ENCODE results near the gene SCYGR8.

The SCYGR8 gene

GRCh38 chr2:227766373-227766883 lies 20.7 kb downstream of the SCYGR8 start:
- no peaks in the 10 kb centered on the region for H3K9me3 ChIP-seq (ENCODE audit: severe bottlenecking)
- peaks cover 3% of the 10 kb centered on the region for H3K27me3 ChIP-seq (ENCODE audit: insufficient read depth, low read depth, severe bottlenecking)
- no peak overlapping the region for H3K27ac ChIP-seq
- DNase-seq = peak; percentile 76
- TF ChIP-seq CTCF (IDR thresholded peaks at IDR 0.05; ENCODE audit: low read depth, low read length) = peak; percentile 77
- H3K36me3 ChIP-seq = no peaks in the 10 kb centered on the region
- no peak overlapping the region for H3K4me3 ChIP-seq (ENCODE audit: low read depth, low read length)

GRCh38 chr2:227767830-227768229 lies 22.1 kb downstream of the SCYGR8 start:
- no peaks in the 10 kb centered on the region for H3K9me3 ChIP-seq (ENCODE audit: severe bottlenecking)
- no peak for TF ChIP-seq CTCF (IDR thresholded peaks at IDR 0.05; ENCODE audit: low read depth, low read length)
- H3K27me3 ChIP-seq (ENCODE audit: insufficient read depth, low read depth, severe bottlenecking) = no peaks in the 10 kb centered on the region
- H3K27ac ChIP-seq = no peak overlapping the region
- H3K4me3 ChIP-seq (ENCODE audit: low read depth, low read length) = no peak overlapping the region
- no peaks in the 10 kb centered on the region for H3K36me3 ChIP-seq
- no peak for DNase-seq

- TF ChIP-seq CTCF (IDR thresholded peaks at IDR 0.05; ENCODE audit: low read depth, low read length) = no peak
- no peaks in the 10 kb centered on the region for H3K9me3 ChIP-seq (ENCODE audit: severe bottlenecking)
- no peaks in the 10 kb centered on the region for H3K36me3 ChIP-seq
- H3K27me3 ChIP-seq (ENCODE audit: insufficient read depth, low read depth, severe bottlenecking) = no peaks in the 10 kb centered on the region
- no peak overlapping the region for H3K4me3 ChIP-seq (ENCODE audit: low read depth, low read length)
- no peak overlapping the region for H3K27ac ChIP-seq
- no peak for DNase-seq
Observed at GRCh38 chr2:227772197-227772661, 26.5 kb downstream of the SCYGR8 start.

GRCh38 chr2:227772932-227773331 lies 27.2 kb downstream of the SCYGR8 start:
- Histone ChIP-seq H3K27ac (no peak overlapping the region), H3K9me3 (ENCODE audit: severe bottlenecking) (no peaks in the 10 kb centered on the region), H3K4me3 (ENCODE audit: low read depth, low read length) (no peak overlapping the region), H3K27me3 (ENCODE audit: insufficient read depth, low read depth, severe bottlenecking) (no peaks in the 10 kb centered on the region), H3K36me3 (no peaks in the 10 kb centered on the region)
- DNase-seq = no peak
- TF ChIP-seq CTCF (IDR thresholded peaks at IDR 0.05; ENCODE audit: low read depth, low read length) = no peak

- peak; percentile 26 for TF ChIP-seq CTCF (IDR thresholded peaks at IDR 0.05; ENCODE audit: low read depth, low read length)
- DNase-seq = peak; percentile 16
- Histone ChIP-seq H3K9me3 (ENCODE audit: severe bottlenecking) (no peaks in the 10 kb centered on the region), H3K27ac (no peak overlapping the region), H3K27me3 (ENCODE audit: insufficient read depth, low read depth, severe bottlenecking) (peaks cover 2% of the 10 kb centered on the region), H3K36me3 (no peaks in the 10 kb centered on the region), H3K4me3 (ENCODE audit: low read depth, low read length) (no peak overlapping the region)
Observed at GRCh38 chr2:227774011-227774624, 28.4 kb downstream of the SCYGR8 start.
